Right ventricle myocardium inferior (tissue), 1 donor: Measurements from ENCODE around the gene PLEKHG4B. TPM values are rescaled to one million over a fixed set of nuclear protein-coding genes. Genes with fewer than 3 reads are reported as not detected.
"Not testable (repeated sequence)": the region's sequence is repeated elsewhere in the genome, so short reads cannot be mapped to it uniquely, and the experiment has no call there.

Experiments
- ATAC-seq: fragments of 200-7000 bp; cut with Tn5 transposase; one replicate; pipeline ENCODE4 v1.9.1; 2020; ENCODE audit warnings: mild to moderate bottlenecking, moderate library complexity
- DNase-seq: peaks from one replicate; pipeline ENCODE4 v3.0.0; 2021; ENCODE audit errors: missing footprints
- intact Hi-C: fragments of 100-400 bp; cut with DNase I; formaldehyde crosslinking; loops from one replicate; pipeline ENCODE4 v1.11.0; 2022
- total RNA-seq: library from RNA; stranded (reverse); fragmentation: NEBNext Ultra II Directional; extraction: Animal tissue kit (Norgen Biotek cat#: 25700); gene quantifications from one replicate; pipeline ENCODE4 v1.2.1, GENCODE V29; 2021
- donor health status: DM: no; HTN: yes; CAD: no; lungs with severe emphysema.

Gene PLEKHG4B
- total RNA-seq, 1 donor from 2014 or later, result not detected

GRCh38 chr5:92401-93220 is 643 bp downstream of the PLEKHG4B start:
- ATAC-seq, result no peak
- intact Hi-C loops, result no loop called here
- no peak for DNase-seq

GRCh38 chr5:93221-93980 is 1.4 kb downstream of the PLEKHG4B start:
- DNase-seq (no peak), ATAC-seq (no peak)
- intact Hi-C loops, result no loop called here

- ATAC-seq (no peak), DNase-seq (no peak)
- intact Hi-C loops, result no loop called here
These were observed 2.3 kb downstream of the PLEKHG4B start for GRCh38 chr5:94113-94892.

- intact Hi-C loops, result no loop called here
- no peak for DNase-seq
These were observed 3.4 kb downstream of the PLEKHG4B start for GRCh38 chr5:95241-95980.

GRCh38 chr5:96976-97660 is 5.2 kb downstream of the PLEKHG4B start:
- intact Hi-C loops, result no loop called here
- no peak for ATAC-seq
- no peak for DNase-seq

More at GRCh38 chr5:95241-95980, 3.4 kb downstream of the PLEKHG4B start:
- no peak for ATAC-seq

GRCh38 chr5:99815-100214 is 7.8 kb downstream of the PLEKHG4B start:
- ATAC-seq, result no peak
- intact Hi-C loops, result no loop called here

GRCh38 chr5:102411-103043 is 10.6 kb downstream of the PLEKHG4B start:
- ATAC-seq (no peak), DNase-seq (no peak)
- intact Hi-C loops, result no loop called here

More at GRCh38 chr5:99815-100214, 7.8 kb downstream of the PLEKHG4B start:
- DNase-seq, result no peak

GRCh38 chr5:104106-104505 is 12.1 kb downstream of the PLEKHG4B start:
- peak; percentile 60 for ATAC-seq
- intact Hi-C loops, DNase-seq: not testable (repeated sequence)

- intact Hi-C loops, result no loop called here
- ATAC-seq (no peak), DNase-seq (no peak)
These were observed 12.9 kb downstream of the PLEKHG4B start for GRCh38 chr5:104778-105296.

- no peak for ATAC-seq
- DNase-seq, result no peak
- intact Hi-C loops, result no loop called here
These were observed 13.6 kb downstream of the PLEKHG4B start for GRCh38 chr5:105504-106070.

GRCh38 chr5:106587-106986 is 14.6 kb downstream of the PLEKHG4B start:
- peak; percentile 67 for DNase-seq
- intact Hi-C loops, result no loop called here

GRCh38 chr5:107526-107925 is 15.6 kb downstream of the PLEKHG4B start:
- intact Hi-C loops, result no loop called here
- ATAC-seq (no peak), DNase-seq (no peak)

More at GRCh38 chr5:106587-106986, 14.6 kb downstream of the PLEKHG4B start:
- ATAC-seq, result no peak

GRCh38 chr5:109826-110225 is 17.9 kb downstream of the PLEKHG4B start:
- ATAC-seq (no peak), DNase-seq (peak; percentile 57)
- intact Hi-C loops, result no loop called here

- ATAC-seq (no peak), DNase-seq (no peak)
- intact Hi-C loops, result no loop called here
These were observed 18.4 kb downstream of the PLEKHG4B start for GRCh38 chr5:110270-110888.

GRCh38 chr5:111171-111570 is 19.2 kb downstream of the PLEKHG4B start:
- intact Hi-C loops, result no loop called here
- DNase-seq (no peak), ATAC-seq (no peak)

- intact Hi-C loops, result no loop called here
- DNase-seq, result no peak
- no peak for ATAC-seq
These were observed 27.6 kb downstream of the PLEKHG4B start for GRCh38 chr5:119486-120097.
